Transverse colon (tissue), 4 donors: ENCODE data around the gene HOTAIR. TPM values are rescaled to one million over a fixed set of nuclear protein-coding genes. Genes with fewer than 3 reads are reported as not detected.

Experiments used
- DNase-seq: peaks from one replicate; pipeline ENCODE4 v3.0.0-alpha.2; 2019
- H3K27ac ChIP-seq, 4 donors: fragments of 200-600 bp; sonication (generic); 2 replicates each; pipeline ENCODE4 v1.5.1; 2016 to 2018; ENCODE audit warnings: inconsistent platforms in 4 of 4
- H3K27me3 ChIP-seq: fragments of 200-600 bp; sonication (generic); 2 replicates; pipeline ENCODE4 v1.5.1; 2017; ENCODE audit warnings: inconsistent platforms
- H3K36me3 ChIP-seq, 4 donors: fragments of 200-600 bp; sonication (generic); 2 replicates each; pipeline ENCODE4 v1.5.1; 2017 to 2019; ENCODE audit warnings: inconsistent platforms in 4 of 4
- H3K4me1 ChIP-seq, 4 donors: fragments of 200-600 bp; sonication (generic); 2 replicates each; pipeline ENCODE4 v1.5.1; 2017 to 2020; ENCODE audit warnings: inconsistent platforms in 4 of 4
- H3K4me3 ChIP-seq, 4 donors: fragments of 200-600 bp; sonication (generic); 1 replicate in 1 of 4; 2 replicates in 3 of 4; pipeline versions ENCODE4 v1.5.1 to v1.6.1; 2017 to 2019; ENCODE audit warnings: inconsistent platforms in 4 of 4
- H3K9me3 ChIP-seq, 2 donors: fragments of 200-600 bp; sonication (generic); 2 replicates each; pipeline ENCODE4 v1.5.1; 2017 to 2019; ENCODE audit warnings: inconsistent platforms in 2 of 2
- CTCF ChIP-seq, 5 experiments: fragments of 200-600 bp in 3 of 5; fragments of 450-650 bp in 2 of 5; sonication (generic) in 3 of 5; IDR thresholded peaks; 1 replicate in 2 of 5; 2 replicates in 3 of 5; pipeline ENCODE4 v1.5.1; 2016 to 2017; ENCODE audit warnings: antibody characterized with exemption in 5 of 5, inconsistent platforms in 3 of 5, mild to moderate bottlenecking in 2 of 5, moderate library complexity in 1 of 5
- EP300 ChIP-seq: sonication (generic); formaldehyde crosslinking; IDR thresholded peaks from one replicate; pipeline ENCODE4 v1.6.1; 2017; ENCODE audit warnings: antibody characterized with exemption, low read depth
- POLR2A ChIP-seq: fragments of 450-650 bp; IDR thresholded peaks from one replicate; pipeline ENCODE4 v1.6.1; 2016; ENCODE audit warnings: antibody characterized with exemption, mild to moderate bottlenecking, moderate library complexity
- POLR2AphosphoS5 ChIP-seq, 3 donors: sonication (generic); formaldehyde crosslinking; IDR thresholded peaks; one replicate each; pipeline ENCODE4 v1.6.1; 2016; ENCODE audit warnings: antibody characterized with exemption in 3 of 3
- WGBS, 2 donors: methylation state at CpG; one replicate each; pipeline ENCODE4 v1.1.5; 2018; ENCODE audit warnings: low coverage in 1 of 2; 5-methylcytosine and 5-hydroxymethylcytosine counted together
- in situ Hi-C, 4 donors: fragments of 200-750 bp; cut with MboI; loops; one replicate each; pipeline versions ENCODE4 v1.15.0 to v1.15.1; 2017; ENCODE audit warnings: low sequenced_read_pairs in 3 of 4, low pct_ligation_motif_present in 1 of 4, low pct_unique_long_range_greater_than_20kb in 1 of 4
- intact Hi-C: fragments of 100-400 bp; cut with DNase I; formaldehyde crosslinking; loops from one replicate; pipeline ENCODE4 v1.15.1; 2023; ENCODE audit warnings: low total_unique reads
- total RNA-seq, 4 donors: library from RNA; depleted of rRNA; stranded (reverse); fragments of >200 nt; gene quantifications; one replicate each; pipeline ENCODE4 v1.1.0, GENCODE V29; 2016

The HOTAIR gene
- total RNA-seq, 4 donors from 2014 or later: not detected

GRCh38 chr12:53960187-53961024 lies 14.3 kb downstream of the HOTAIR start:
- no peaks in the 10 kb centered on the region for H3K36me3 ChIP-seq
- peaks cover 0 to 12% (median 0%) of the 10 kb centered on the region in 4 donors for H3K4me1 ChIP-seq
- TF ChIP-seq CTCF (IDR thresholded peaks at IDR 0.05): no peak
- no peak for TF ChIP-seq POLR2A
- TF ChIP-seq POLR2AphosphoS5 (IDR thresholded peaks at IDR 0.05): no peak
- TF ChIP-seq EP300: no peak
- H3K4me3 ChIP-seq: no peak overlapping the region
- H3K9me3 ChIP-seq: no peaks in the 10 kb centered on the region
- DNase-seq: no peak
- peaks cover 100% of the 10 kb centered on the region for H3K27me3 ChIP-seq
- in situ Hi-C loops (no loop called here), intact Hi-C loops (no loop called here)
- WGBS, 2 donors: 25 to 26% methylated on average over 9 to 38 of the region's 39 CpGs
- H3K27ac ChIP-seq: no peak overlapping the region

GRCh38 chr12:53959314-53959713 lies 15.4 kb downstream of the HOTAIR start:
- DNase-seq: no peak
- in situ Hi-C loops (no loop called here), intact Hi-C loops (no loop called here)
- Histone ChIP-seq H3K27me3 (peaks cover 100% of the 10 kb centered on the region), H3K4me1 (peaks cover 0 to 12% (median 0%) of the 10 kb centered on the region in 4 donors), H3K27ac (no peak overlapping the region), H3K9me3 (no peaks in the 10 kb centered on the region), H3K36me3 (no peaks in the 10 kb centered on the region), H3K4me3 (no peak overlapping the region)
- TF ChIP-seq CTCF (IDR thresholded peaks at IDR 0.05) (no peak), POLR2A (no peak), POLR2AphosphoS5 (IDR thresholded peaks at IDR 0.05) (no peak), EP300 (no peak)
- 29% methylated on average over 4 of the region's 4 CpGs; no CpG with 5 or more reads in 1 of the 2 donors for WGBS, 2 donors

GRCh38 chr12:53958128-53958527 lies 16.6 kb downstream of the HOTAIR start:
- Histone ChIP-seq H3K36me3 (no peaks in the 10 kb centered on the region), H3K4me1 (peaks cover 0 to 12% (median 0%) of the 10 kb centered on the region in 4 donors), H3K9me3 (no peaks in the 10 kb centered on the region), H3K27ac (no peak overlapping the region), H3K4me3 (no peak overlapping the region), H3K27me3 (peaks cover 100% of the 10 kb centered on the region)
- in situ Hi-C loops (no loop called here), intact Hi-C loops (no loop called here)
- 29% methylated on average over 3 of the region's 3 CpGs; no CpG with 5 or more reads in 1 of the 2 donors for WGBS, 2 donors
- no peak for TF ChIP-seq EP300
- TF ChIP-seq CTCF (IDR thresholded peaks at IDR 0.05): no peak
- no peak for TF ChIP-seq POLR2A
- no peak for TF ChIP-seq POLR2AphosphoS5 (IDR thresholded peaks at IDR 0.05)
- DNase-seq: no peak

GRCh38 chr12:53956914-53957536 lies 17.7 kb downstream of the HOTAIR start:
- Histone ChIP-seq H3K9me3 (no peaks in the 10 kb centered on the region), H3K4me3 (no peak overlapping the region), H3K36me3 (no peaks in the 10 kb centered on the region), H3K27ac (no peak overlapping the region), H3K27me3 (peaks cover 100% of the 10 kb centered on the region), H3K4me1 (peaks cover 0 to 12% (median 0%) of the 10 kb centered on the region in 4 donors)
- intact Hi-C loops: no loop called here
- in situ Hi-C loops: no loop called here
- WGBS, 2 donors: 22 to 32% methylated on average over 6 to 11 of the region's 11 CpGs
- no peak for DNase-seq
- TF ChIP-seq POLR2A: no peak
- TF ChIP-seq EP300: no peak
- no peak for TF ChIP-seq CTCF (IDR thresholded peaks at IDR 0.05)
- no peak for TF ChIP-seq POLR2AphosphoS5 (IDR thresholded peaks at IDR 0.05)
